Stimulated activated CD8-positive, alpha-beta memory T cell treated with anti-CD3 and anti-CD28 coated beads, Interleukin-4, amount 100 ng/mL, for 1 hour (primary cell): ENCODE results near the gene COL9A3.

Experiments used
- DNase-seq, 2 donors: peaks; one replicate each; pipeline ENCODE4 v3.0.0-alpha.2; 2020; ENCODE audit warnings: low read depth in 2 of 2, low spot score in 1 of 2

Gene COL9A3

DNA sequence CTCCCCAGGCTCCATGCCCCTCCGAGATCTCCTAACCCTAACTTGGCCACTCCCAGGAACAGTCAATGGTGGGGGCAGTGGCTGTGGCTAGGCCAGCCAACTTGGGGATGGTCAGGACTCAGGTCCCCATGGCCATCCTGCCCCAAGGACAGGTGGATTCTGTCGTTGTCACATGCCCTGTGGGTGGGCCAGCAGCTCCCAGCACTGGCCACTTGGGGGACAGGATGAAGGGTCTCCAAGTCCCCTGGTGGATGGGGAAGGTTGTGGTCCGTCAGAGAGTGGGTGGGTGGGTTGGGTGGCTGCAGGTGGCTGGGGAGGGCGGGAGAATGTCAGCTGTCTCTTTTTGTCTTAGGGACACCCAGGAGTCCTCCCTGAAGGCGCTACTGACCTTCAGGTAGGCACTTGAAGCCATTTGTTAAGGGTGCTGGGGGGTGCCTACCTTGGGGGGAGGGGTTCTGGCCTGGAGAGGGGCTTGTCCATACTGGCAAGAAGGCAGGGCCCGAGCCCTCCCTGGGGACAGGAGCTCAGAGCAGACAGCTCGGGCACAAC is 5.5 kb downstream of the COL9A3 start:
- DNase-seq: no peak

GRCh38 chr20:62822788-62823651 is 6.2 kb downstream of the COL9A3 start:
- DNase-seq: no peak

DNA sequence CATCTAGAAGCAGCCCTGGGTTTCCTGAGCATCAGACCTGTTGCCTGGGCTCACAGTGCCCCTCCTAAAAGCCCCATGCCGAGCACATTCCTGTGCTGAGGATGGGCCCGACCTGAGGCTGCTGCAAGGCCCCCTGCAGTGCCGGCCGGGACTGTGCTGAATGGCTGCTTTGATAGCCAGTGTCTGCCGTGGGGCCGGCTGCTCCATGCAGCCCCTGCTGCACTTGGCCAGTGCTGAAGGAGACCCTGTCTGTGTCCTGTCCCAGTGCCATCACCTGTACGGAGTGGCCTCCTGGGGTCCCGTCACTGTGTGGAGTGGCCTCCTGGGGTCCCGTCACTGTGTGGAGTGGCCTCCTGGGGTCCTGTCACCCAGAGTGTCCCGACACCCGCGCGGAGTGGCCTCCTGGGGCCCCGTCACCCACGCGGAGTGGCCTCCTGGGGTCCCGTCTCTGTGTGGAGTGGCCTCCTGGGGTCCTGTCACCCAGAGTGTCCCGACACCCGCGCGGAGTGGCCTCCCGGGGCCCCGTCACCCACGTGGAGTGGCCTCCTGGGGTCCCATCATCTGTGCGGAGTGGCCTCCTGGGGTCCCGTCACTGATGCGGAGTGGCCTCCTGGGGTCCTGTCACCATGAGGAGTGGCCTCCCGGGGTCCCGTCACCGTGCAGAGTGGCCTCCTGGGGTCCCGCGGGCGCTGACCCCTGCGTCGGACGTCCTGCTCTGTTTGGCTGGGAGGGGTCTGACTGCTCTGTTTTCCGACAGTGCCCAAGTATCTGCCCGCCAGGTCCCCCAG is 7.0 kb downstream of the COL9A3 start:
- no peak for DNase-seq

GRCh38 chr20:62824476-62825332 is 7.9 kb downstream of the COL9A3 start:
- peak in 1 of 2 donors; percentile 13 for DNase-seq

- DNase-seq: no peak
These were observed 8.6 kb downstream of the COL9A3 start for GRCh38 chr20:62825333-62825985.

DNA sequence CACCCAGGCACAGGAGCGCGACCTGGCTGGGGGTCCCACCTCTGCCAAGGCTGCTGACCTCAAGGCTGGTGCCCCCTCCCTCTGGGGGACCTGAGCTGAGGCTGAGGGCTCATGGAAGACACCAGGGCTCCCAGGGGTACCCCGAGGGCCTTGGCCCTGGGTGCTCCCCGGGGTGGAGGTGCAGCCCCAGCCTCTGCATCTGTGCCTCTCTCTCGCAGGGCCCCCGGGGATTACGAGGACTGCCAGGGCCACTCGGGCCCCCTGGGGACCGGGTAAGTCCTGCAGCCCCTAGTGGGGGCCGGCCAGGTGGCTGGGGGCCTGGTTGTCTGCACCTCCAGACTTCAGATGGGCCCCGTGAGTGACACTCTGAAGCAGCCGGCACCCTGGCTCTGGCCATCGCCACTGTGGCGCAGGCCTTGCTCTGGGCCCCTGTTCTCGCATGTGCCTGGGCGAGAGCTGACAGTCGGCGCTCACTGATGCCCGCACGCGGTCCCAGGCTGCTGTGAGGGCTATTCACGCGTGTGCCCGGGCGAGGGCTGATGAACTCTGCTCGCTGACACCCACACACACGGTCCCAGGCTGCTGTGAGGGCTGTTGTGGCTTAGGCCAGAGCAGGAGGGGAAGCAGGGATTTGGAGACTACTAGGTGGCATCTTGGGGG is 9.3 kb downstream of the COL9A3 start:
- DNase-seq: no peak

DNA sequence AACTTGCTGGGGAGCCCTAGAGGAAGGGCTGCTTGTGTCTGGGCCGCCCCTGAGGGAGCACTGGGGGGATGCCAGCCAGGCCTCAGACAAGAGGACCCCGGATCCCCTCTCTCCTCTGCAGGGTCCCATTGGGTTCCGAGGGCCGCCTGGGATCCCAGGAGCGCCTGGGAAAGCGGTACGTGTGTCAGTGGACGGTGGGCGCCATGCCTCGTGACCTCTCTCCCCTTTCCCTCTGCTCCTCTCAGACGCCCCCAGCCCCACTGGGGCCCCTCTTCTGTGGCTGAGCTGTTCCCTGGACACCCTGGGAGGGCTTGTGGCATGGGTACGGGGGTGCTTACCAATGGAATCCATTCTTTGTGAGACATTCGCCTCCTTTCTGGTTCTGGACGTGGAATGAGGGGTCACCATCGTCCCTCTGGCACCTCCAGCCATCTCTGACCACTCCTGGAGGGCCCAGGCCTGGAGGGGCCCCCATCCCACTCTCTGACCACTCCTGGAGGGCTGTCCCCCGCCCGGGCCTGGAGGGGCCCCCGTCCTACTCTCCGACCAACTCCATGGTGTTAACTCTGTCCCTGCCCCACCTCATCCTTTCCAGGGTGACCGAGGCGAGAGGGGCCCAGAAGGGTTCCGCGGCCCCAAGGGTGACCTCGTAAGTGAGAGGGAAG is 9.9 kb downstream of the COL9A3 start:
- no peak for DNase-seq

DNA sequence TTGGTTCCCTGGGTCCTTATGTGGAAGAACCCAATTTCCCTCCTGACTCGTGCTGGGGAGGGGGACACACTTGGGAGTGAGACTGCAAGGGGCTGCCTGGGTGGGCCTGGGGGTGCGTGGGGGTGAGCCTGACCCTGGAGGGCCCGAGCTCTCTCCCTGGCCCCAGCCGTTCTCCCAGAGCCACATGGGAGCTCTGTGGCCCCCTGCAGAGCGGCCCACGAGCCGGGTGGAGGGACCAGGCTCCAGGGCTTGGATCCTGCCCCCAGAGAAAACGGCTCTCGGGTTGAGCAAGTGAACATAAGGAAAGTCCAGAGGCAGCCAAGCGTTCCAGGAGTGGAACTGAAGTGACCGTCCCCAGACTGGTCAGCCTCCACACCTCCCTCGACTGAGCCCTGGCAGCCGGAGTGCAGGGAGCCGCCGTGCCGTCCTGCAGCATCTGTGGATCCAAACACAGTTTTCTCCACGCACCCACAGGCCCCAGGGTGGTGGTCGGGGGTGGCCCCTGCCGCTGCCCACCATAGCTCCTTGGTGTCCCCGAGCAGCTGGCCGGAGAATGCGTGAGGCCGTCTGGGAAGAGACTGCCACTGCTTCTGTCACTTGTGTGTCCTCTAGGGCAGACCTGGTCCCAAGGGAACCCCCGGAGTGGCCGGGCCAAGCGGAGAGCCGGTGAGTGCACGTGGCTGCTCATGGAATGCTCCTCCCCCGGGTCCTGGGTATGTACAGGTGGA is 10.6 kb downstream of the COL9A3 start:
- no peak for DNase-seq

- DNase-seq: no peak
These were observed 11.2 kb downstream of the COL9A3 start for GRCh38 chr20:62828051-62828450.

DNA sequence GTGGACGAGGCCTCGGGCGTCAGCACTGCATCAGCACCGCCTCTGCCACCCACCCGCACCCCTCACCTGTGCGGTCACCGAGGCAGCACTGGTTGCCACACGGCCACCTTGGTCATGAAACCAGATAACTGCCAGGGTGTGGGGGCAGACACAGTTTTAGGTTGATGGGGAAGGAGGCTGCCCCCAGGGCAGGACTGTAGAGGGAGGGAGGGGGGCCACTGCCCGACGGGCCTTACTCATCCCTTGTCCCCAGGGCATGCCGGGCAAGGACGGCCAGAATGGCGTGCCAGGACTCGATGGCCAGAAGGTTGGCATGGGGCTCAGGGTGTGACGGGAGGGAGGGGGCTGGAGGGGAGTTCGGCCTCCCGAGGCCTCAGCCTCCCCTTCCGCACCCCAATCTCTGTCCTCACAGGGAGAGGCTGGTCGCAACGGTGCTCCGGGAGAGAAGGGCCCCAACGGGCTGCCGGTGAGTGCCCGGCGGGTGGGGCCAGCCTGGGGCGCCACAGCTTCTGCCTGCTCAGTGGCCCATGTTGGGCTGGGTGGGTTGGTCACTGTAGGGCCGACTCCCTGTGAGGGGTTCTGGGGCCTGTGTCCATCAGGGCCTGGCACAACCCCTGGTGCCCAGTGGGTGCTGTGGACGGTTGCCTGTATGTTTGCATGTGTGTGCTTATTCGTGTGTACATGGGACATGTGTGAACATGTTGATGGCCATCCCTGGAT is 11.8 kb downstream of the COL9A3 start:
- DNase-seq: no peak

DNA sequence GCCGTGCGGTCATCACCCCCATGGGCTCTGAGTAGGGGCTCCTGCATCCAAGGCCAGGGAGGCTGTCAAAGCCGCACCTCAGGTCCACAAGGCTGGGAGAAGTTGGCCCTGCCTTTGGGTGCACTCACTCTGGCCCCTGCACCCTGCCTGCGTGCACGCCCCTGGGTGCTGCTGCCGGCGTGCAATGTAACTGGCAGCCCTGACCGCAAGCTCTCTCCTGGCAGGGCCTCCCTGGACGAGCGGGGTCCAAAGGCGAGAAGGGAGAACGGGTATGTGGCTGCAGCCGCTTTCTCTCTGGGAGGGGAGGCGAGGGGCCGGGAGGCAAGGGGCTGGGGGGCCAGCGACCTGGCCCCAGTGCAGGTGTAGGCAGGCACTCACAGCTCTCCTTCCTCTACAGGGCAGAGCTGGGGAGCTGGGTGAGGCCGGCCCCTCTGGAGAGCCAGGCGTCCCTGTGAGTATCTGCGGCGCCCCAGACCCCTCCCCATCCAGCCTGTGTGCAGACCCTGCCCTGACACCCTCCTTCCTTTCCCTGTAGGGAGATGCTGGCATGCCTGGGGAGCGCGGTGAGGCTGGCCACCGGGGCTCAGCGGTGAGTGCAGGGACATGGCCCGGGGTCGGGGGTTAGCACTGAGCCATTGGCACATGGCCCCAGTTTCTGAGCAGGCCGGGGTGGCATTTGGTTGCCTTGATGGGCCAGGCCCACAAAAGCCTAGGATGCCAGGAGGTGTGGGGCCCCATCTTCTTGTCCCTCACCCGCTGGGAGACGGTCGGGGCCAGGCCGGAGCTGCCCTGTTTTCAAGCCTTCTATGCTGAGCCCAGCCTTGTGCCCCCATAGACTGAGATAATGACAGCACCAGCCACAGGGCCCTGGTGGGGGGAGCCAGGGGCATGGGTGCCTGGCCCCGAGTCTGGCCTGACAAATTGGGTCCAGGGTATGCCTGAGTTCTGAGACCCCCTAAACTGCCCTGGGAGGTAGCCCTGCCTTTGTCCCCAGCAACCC is 12.7 kb downstream of the COL9A3 start:
- no peak for DNase-seq

- DNase-seq: no peak
These were observed 13.4 kb downstream of the COL9A3 start for GRCh38 chr20:62830251-62830650.

- DNase-seq: no peak
These were observed 14.0 kb downstream of the COL9A3 start for GRCh38 chr20:62830821-62831220.

DNA sequence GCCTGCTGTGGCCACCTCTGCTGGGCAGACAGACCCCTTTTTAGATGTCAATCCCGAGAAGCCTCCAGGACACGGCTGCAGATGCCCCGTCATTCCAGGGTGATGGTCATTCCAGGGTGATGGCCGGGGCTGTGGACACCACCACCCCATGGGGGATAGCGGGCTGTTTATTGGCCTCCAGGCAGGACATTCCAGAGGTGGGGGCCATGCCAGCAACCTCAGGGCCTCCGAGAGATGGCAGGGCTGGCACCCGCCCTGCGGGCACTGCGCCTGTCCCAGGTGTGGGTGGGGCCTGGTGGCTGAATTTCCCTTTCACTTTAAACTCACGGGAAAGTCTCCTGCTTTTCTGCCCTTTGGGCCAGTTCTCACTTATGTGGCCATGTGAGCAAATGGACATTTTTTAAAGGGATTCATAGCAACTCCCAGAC is 14.5 kb downstream of the COL9A3 start:
- DNase-seq: no peak

GRCh38 chr20:62831854-62832211 is 15.0 kb downstream of the COL9A3 start:
- DNase-seq: no peak

GRCh38 chr20:62832212-62832922 is 15.5 kb downstream of the COL9A3 start:
- DNase-seq: no peak
